ENCODE results near the gene HAAO.

The HAAO gene

GRCh38 chr2:42812899-42813479, 20.6 kb upstream of the HAAO start:
- peak; percentile 39 for DNase-seq

DNA sequence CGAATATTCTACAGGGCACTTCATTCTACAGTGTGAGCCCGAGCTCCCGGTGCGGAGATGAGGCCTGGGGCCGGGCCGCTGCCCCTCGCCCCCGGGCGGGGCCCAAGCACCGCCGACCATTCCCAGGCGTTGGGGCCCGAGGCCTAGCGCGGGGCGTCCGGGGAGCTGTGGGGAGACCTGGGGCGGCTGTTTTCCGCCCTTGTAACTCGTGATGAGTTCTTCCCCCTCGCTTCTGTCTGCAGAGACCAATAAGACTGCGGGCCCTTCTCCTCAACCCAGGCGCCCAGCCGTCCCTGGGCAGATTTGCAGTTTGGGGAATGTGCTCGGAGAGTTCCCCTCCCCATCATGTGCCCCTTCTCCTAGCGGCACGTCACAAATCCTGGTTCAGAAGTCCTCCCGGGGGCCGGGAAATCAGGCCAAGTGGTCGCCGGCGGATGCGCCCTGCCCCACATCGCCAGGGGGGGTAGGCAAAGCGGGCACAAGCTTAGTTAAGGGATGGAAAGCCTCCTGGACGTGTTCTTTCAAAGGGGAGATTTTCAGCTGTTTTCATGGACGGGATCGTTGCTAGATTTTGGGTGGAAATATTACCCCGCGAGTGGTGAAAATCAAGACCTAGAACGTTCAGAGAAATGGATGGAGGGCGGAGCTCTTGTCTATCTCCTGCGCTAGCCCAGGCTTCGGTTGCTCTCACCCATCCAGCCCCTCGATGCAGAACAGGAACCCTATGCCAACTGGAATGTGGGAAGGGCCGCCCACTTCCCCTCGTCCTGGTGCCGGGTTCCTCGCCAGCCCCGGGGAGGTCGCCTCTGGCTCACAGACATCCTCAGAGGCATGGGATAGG, 18.8 kb upstream of the HAAO start:
- DNase-seq, result peak; percentile 68

- peak; percentile 94 for DNase-seq
Measured at GRCh38 chr2:42810121-42810970, 18.0 kb upstream of the HAAO start.

GRCh38 chr2:42809819-42810120, 17.4 kb upstream of the HAAO start:
- no peak for DNase-seq

GRCh38 chr2:42809131-42809818, 16.9 kb upstream of the HAAO start:
- DNase-seq, result no peak

DNA sequence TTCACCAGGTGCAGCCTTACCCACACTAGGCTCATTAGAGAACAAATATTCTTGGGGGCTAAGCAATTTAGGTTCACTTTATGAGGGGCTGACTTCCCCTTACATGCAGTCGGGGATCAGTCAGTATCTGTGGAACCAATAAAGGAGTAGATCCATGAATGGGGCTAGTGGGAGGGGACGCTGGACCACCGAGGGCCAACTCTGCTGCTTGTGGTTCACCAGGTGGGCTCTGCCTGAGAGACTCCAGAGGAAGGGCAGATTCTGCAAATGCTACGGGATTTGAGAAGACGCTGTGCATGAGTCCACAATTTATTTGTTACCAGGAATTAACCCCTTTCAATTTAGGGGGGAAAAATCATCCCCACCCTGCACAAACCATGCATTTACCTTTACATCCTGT, 15.9 kb upstream of the HAAO start:
- no peak for DNase-seq

GRCh38 chr2:42806786-42807185, 14.4 kb upstream of the HAAO start:
- DNase-seq, result no peak

GRCh38 chr2:42804891-42805290, 12.5 kb upstream of the HAAO start:
- no peak for DNase-seq

- DNase-seq, result no peak
Measured at GRCh38 chr2:42804338-42804737, 12.0 kb upstream of the HAAO start.

DNA sequence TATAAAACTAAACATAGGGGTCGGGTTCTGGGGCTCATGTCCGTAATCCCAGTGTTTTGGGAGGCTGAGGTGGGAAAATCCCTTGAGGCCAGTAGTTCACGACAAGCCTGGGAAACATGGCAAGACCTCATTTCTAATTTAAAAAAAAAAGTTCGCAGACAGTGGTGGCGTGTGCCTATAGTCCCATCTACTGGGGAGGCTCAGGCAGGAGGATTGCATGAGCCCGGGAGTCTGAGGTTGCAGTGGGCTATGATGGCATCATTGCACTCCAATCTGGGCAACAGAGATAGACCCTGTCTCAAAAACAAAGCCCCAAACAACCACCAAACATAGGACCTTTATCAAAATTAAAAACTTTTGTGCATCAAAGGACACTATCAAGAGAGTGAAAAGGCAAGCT, 9.8 kb upstream of the HAAO start:
- DNase-seq, result no peak

- peak; percentile 62 for DNase-seq
Measured at GRCh38 chr2:42801381-42801780, 9.0 kb upstream of the HAAO start.

- DNase-seq, result no peak
Measured at GRCh38 chr2:42800981-42801380, 8.6 kb upstream of the HAAO start.

DNA sequence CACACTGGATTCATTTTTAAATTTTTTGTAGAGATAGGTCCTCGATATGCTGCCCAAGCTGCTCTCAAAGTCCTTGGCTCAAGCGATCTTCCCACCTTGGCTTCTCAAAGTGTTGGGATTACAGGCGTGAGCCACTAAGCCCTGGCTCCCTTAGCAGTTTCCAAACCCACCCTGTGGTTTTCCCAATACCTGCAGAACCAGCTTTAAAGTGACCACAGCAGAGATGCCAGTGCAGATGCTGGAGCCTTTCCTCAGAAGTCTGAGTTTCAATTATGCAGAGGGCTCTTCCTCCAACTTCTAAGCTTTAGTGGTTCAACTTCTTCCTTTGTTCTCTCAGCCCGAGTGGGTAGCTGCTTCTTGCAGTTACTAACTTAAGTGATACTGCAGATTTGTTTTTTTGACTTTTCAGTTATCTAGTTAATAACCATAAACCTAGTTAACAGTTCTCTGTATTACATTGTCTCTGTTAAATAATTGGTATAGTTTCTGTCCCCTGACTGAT, 8.1 kb upstream of the HAAO start:
- no peak for DNase-seq

- no peak for DNase-seq
Measured at GRCh38 chr2:42799881-42800280, 7.5 kb upstream of the HAAO start.

GRCh38 chr2:42797281-42797680, 4.9 kb upstream of the HAAO start:
- DNase-seq, result no peak

GRCh38 chr2:42796427-42797248, 4.3 kb upstream of the HAAO start:
- no peak for DNase-seq

DNA sequence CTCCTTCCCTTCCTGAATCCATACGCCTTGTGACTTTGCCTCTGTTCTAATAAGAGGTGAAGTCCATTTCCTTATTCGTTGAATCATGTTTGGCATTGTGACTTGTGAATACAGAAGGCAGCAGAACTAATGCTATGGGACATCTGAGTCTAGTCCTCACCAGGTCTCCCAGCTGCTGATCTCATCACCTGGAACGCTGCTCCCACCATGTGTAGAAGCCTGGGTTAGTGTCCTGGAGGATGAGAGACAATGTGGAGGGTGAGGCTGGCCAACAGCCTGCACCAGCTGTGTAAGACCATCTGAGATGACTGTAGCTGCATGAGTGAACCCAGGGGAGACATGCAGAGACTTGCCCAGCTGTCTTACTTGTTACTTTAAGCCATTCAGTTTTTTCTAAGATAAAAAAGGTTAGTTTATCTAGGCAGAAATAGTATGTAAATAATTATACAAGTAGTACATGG, 3.5 kb upstream of the HAAO start:
- no peak for DNase-seq

DNA sequence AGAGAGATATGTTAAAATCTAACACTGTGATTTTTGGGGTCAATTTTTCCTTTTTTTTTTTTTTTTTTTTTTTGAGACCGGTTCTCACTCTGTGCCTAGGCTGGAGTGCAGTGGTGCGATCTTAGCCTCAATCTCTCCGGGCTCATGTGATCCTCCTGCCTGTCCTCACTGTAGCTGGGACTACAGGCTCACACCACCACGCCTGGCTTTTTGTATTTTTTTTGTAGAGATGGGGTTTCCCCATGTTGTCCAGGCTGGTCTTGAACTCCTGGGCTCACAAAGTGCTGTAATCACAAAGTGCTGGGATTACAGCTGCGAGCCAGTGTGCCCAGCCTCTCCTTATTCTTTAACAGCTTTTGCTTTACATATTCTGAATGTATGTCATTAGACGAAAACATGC, 2.9 kb upstream of the HAAO start:
- no peak for DNase-seq

DNA sequence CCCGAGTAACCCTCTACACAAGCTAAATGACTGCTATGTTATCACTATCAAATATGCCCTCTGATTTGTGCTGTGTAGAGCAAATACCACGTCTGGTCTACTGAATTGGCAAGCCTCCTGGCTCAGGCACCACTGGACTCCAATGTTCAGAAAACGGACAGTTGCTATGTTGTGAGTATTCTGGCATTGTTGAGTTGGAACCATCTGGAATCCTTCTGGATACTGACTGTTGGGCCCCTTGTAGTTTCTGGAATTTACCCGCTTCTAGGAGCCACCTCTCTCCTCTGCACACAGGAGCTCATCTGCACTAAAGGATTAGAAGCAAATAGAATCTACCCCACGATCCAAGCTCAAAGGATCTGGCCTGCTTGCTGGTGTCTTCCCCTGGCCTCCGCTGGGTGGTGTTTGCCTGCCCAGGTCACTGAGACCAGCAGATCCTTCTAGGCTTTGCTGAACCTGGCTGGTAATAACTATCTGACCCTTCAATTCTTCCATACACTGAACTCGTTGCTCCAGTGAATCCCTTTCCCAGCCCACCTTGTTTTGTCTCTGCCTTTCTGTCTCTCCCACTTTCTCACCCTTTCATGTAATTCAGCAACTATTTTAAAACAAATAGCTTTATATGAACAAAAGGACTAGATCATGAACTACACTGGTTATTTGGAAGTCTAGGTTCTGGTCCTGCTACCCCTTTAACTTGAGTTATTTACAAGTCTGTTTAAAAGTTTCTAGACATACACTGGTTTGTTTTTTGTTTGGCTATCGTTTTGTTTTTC, 2.1 kb upstream of the HAAO start:
- peak; percentile 35 for DNase-seq

- DNase-seq, result peak; percentile 61
Measured at GRCh38 chr2:42793334-42794270, 1.2 kb upstream of the HAAO start.
